ENCODE data around the gene AHDC1. TPM values are rescaled to one million over a fixed set of nuclear protein-coding genes. Genes with fewer than 3 reads are reported as not detected.

Gene AHDC1
- total and polyA plus RNA-seq, 2 of the 13 experiments (the other 11 are each of a cell fraction or from before 2014, with no cell fraction given) = 1.0 to 2.7 TPM

- TF ChIP-seq, protein P1, sequence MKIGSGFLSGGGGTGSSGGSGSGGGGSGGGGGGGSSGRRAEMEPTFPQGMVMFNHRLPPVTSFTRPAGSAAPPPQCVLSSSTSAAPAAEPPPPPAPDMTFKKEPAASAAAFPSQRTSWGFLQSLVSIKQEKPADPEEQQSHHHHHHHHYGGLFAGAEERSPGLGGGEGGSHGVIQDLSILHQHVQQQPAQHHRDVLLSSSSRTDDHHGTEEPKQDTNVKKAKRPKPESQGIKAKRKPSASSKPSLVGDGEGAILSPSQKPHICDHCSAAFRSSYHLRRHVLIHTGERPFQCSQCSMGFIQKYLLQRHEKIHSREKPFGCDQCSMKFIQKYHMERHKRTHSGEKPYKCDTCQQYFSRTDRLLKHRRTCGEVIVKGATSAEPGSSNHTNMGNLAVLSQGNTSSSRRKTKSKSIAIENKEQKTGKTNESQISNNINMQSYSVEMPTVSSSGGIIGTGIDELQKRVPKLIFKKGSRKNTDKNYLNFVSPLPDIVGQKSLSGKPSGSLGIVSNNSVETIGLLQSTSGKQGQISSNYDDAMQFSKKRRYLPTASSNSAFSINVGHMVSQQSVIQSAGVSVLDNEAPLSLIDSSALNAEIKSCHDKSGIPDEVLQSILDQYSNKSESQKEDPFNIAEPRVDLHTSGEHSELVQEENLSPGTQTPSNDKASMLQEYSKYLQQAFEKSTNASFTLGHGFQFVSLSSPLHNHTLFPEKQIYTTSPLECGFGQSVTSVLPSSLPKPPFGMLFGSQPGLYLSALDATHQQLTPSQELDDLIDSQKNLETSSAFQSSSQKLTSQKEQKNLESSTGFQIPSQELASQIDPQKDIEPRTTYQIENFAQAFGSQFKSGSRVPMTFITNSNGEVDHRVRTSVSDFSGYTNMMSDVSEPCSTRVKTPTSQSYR (CRISPR knock-in tag; IDR thresholded peaks at IDR 0.05; ENCODE audit: borderline replicate concordance) = peak; percentile 44; the same call in 1 of the 2 replicates
- TF ChIP-seq PPARG (CRISPR knock-in tag; conservative IDR thresholded peaks at IDR 0.05) = peak; percentile 59; the same call in 1 of the 2 replicates
- TF ChIP-seq MYNN (CRISPR knock-in tag; IDR thresholded peaks at IDR 0.05; ENCODE audit: low read depth) = no peak
- peak; percentile 76; the same call in 1 of the 2 replicates for TF ChIP-seq BCL3 (CRISPR knock-in tag; IDR thresholded peaks at IDR 0.05)
- no peak for TF ChIP-seq TMF1 (CRISPR knock-in tag; IDR thresholded peaks at IDR 0.05; ENCODE audit: low read depth)
- TF ChIP-seq ZBTB38 (CRISPR knock-in tag; IDR thresholded peaks at IDR 0.05) = peak; percentile 81
- TF ChIP-seq THRA (CRISPR knock-in tag; IDR thresholded peaks at IDR 0.05; ENCODE audit: borderline replicate concordance) = peak; percentile 96
- TF ChIP-seq ZNF841 (CRISPR knock-in tag; IDR thresholded peaks at IDR 0.05; ENCODE audit: borderline replicate concordance) = no peak
- TF ChIP-seq ELF3 (CRISPR knock-in tag; IDR thresholded peaks at IDR 0.05) = peak; percentile 67
- TF ChIP-seq, protein P2, sequence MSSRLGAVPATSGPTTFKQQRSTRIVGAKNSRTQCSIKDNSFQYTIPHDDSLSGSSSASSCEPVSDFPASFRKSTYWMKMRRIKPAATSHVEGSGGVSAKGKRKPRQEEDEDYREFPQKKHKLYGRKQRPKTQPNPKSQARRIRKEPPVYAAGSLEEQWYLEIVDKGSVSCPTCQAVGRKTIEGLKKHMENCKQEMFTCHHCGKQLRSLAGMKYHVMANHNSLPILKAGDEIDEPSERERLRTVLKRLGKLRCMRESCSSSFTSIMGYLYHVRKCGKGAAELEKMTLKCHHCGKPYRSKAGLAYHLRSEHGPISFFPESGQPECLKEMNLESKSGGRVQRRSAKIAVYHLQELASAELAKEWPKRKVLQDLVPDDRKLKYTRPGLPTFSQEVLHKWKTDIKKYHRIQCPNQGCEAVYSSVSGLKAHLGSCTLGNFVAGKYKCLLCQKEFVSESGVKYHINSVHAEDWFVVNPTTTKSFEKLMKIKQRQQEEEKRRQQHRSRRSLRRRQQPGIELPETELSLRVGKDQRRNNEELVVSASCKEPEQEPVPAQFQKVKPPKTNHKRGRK (CRISPR knock-in tag; IDR thresholded peaks at IDR 0.05) = no peak
- no peak for TF ChIP-seq JUN (CRISPR knock-in tag; IDR thresholded peaks at IDR 0.05)
- TF ChIP-seq GATAD1 (CRISPR knock-in tag; IDR thresholded peaks at IDR 0.05) = 0 out of 2 replicates have a peak, but pooled peaks have one; percentile 20
- TF ChIP-seq, protein P3, sequence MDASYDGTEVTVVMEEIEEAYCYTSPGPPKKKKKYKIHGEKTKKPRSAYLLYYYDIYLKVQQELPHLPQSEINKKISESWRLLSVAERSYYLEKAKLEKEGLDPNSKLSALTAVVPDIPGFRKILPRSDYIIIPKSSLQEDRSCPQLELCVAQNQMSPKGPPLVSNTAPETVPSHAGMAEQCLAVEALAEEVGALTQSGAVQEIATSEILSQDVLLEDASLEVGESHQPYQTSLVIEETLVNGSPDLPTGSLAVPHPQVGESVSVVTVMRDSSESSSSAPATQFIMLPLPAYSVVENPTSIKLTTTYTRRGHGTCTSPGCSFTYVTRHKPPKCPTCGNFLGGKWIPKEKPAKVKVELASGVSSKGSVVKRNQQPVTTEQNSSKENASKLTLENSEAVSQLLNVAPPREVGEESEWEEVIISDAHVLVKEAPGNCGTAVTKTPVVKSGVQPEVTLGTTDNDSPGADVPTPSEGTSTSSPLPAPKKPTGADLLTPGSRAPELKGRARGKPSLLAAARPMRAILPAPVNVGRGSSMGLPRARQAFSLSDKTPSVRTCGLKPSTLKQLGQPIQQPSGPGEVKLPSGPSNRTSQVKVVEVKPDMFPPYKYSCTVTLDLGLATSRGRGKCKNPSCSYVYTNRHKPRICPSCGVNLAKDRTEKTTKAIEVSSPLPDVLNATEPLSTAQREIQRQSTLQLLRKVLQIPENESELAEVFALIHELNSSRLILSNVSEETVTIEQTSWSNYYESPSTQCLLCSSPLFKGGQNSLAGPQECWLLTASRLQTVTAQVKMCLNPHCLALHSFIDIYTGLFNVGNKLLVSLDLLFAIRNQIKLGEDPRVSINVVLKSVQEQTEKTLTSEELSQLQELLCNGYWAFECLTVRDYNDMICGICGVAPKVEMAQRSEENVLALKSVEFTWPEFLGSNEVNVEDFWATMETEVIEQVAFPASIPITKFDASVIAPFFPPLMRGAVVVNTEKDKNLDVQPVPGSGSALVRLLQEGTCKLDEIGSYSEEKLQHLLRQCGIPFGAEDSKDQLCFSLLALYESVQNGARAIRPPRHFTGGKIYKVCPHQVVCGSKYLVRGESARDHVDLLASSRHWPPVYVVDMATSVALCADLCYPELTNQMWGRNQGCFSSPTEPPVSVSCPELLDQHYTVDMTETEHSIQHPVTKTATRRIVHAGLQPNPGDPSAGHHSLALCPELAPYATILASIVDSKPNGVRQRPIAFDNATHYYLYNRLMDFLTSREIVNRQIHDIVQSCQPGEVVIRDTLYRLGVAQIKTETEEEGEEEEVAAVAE (CRISPR knock-in tag; IDR thresholded peaks at IDR 0.05; ENCODE audit: borderline replicate concordance) = peak; percentile 81; the same call in 1 of the 2 replicates
- peak; percentile 41; the same call in 1 of the 2 replicates for TF ChIP-seq AHR (CRISPR knock-in tag; IDR thresholded peaks at IDR 0.05)
- TF ChIP-seq AKAP8 (CRISPR knock-in tag; IDR thresholded peaks at IDR 0.05) = no peak; the same call in 1 of the 2 replicates
- TF ChIP-seq ZNF569 (CRISPR knock-in tag; IDR thresholded peaks at IDR 0.05; ENCODE audit: borderline replicate concordance) = 0 out of 2 replicates have a peak, but pooled peaks have one; percentile 55
Observed at GRCh38 chr1:27504588-27505419, 99.1 kb downstream of the AHDC1 start (continued).

Measured in HepG2 (cell line).